Measurements from ENCODE around the gene PIGU.
"Not testable (repeated sequence)": the region's sequence is repeated elsewhere in the genome, so short reads cannot be mapped to it uniquely, and the experiment has no call there.

The PIGU gene

DNA sequence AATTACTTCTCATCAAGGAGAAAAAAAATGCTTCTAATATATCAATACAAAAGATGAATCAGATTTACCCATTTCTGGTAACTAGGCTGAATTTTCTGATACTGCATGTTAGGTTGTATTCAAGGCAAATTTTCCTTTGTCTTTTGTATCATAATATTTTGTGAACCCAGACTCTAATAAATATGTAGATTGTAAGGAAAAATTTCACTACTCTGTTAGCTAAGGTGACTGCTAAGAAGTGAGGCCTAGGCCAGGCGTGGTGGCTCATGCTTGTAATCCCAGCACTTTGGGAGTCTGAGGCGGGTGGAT lies 40.0 kb upstream of the PIGU start:
- Histone ChIP-seq H3K36me3 (ENCODE audit: control insufficient read depth in 2 of 2, insufficient read depth in 1 of 2, low read length in 2 of 2) (peaks cover 0 to 45% of the 10 kb centered on the region in 2 experiments), H3K4me3 (ENCODE audit: low read depth, low read length) (no peak overlapping the region), H3K9me3 (ENCODE audit: control insufficient read depth, insufficient read depth, low read depth, low read length) (no peaks in the 10 kb centered on the region), H3K4me1 (ENCODE audit: control insufficient read depth, insufficient read depth, low read length) (peaks cover 5% of the 10 kb centered on the region; the same call in 1 of the 2 replicates), H3K27ac (ENCODE audit: extremely low read depth, low read depth, low read length) (no peak overlapping the region)
- TF ChIP-seq ZNF394 (tag by site-specific recombination; IDR thresholded peaks at IDR 0.05; ENCODE audit: borderline replicate concordance) (no peak), ZNF366 (tag by site-specific recombination; conservative IDR thresholded peaks at IDR 0.05) (no peak), ZNF660 (tag by site-specific recombination; IDR thresholded peaks at IDR 0.05) (no peak), ZNF114 (tag by site-specific recombination; IDR thresholded peaks at IDR 0.05) (no peak), SCRT1 (tag by site-specific recombination; IDR thresholded peaks at IDR 0.05; ENCODE audit: borderline replicate concordance) (no peak), ZNF514 (tag by site-specific recombination; IDR thresholded peaks at IDR 0.05) (no peak), ZNF404 (tag by site-specific recombination; IDR thresholded peaks at IDR 0.05) (no peak), MZF1 (tag by site-specific recombination; IDR thresholded peaks at IDR 0.05; ENCODE audit: borderline replicate concordance) (no peak), ZEB2 (tag by site-specific recombination; IDR thresholded peaks at IDR 0.05) (no peak)
- TF ChIP-seq, protein P1, sequence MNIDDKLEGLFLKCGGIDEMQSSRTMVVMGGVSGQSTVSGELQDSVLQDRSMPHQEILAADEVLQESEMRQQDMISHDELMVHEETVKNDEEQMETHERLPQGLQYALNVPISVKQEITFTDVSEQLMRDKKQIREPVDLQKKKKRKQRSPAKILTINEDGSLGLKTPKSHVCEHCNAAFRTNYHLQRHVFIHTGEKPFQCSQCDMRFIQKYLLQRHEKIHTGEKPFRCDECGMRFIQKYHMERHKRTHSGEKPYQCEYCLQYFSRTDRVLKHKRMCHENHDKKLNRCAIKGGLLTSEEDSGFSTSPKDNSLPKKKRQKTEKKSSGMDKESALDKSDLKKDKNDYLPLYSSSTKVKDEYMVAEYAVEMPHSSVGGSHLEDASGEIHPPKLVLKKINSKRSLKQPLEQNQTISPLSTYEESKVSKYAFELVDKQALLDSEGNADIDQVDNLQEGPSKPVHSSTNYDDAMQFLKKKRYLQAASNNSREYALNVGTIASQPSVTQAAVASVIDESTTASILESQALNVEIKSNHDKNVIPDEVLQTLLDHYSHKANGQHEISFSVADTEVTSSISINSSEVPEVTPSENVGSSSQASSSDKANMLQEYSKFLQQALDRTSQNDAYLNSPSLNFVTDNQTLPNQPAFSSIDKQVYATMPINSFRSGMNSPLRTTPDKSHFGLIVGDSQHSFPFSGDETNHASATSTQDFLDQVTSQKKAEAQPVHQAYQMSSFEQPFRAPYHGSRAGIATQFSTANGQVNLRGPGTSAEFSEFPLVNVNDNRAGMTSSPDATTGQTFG (tag by site-specific recombination; IDR thresholded peaks at IDR 0.05; ENCODE audit: borderline replicate concordance) = no peak
- ChIA-PET POLR2A (no interaction called here), CTCF (interaction anchor here (0.6 kb wide), 1 partner anchor 458 kb away, joined by 6 read pairs; no protein-coding TSS in a partner anchor)

DNA sequence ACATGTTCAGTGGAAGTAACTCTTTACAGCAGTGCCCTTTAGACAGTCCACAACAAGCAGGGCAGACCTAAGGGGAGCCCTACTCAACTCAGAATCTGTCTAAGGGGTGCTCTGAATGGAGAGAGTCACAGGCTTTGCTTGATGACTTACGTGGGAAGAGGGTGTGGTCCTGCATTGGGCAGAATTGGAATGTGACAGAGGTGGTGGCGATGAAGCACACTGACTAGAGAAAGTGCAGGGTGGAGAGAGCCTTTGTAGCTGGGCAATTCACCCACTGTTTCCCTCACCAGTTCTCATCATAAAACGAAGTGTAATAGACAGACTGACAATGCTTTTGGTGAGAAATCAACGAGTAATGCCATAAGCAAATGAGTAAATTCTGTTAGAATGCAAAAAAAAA lies 38.5 kb upstream of the PIGU start:
- TF ChIP-seq ZSCAN16 (tag by site-specific recombination; IDR thresholded peaks at IDR 0.05) (no peak), ZFP3 (tag by site-specific recombination; IDR thresholded peaks at IDR 0.05; ENCODE audit: low read depth) (no peak), ZNF76 (tag by site-specific recombination; IDR thresholded peaks at IDR 0.05; ENCODE audit: borderline replicate concordance, low read depth) (no peak), ZNF311 (tag by site-specific recombination; IDR thresholded peaks at IDR 0.05; ENCODE audit: borderline replicate concordance) (no peak)
- Histone ChIP-seq H3K4me3 (ENCODE audit: low read depth, low read length) (no peak overlapping the region), H3K4me1 (ENCODE audit: control insufficient read depth, insufficient read depth, low read length) (peaks cover 5% of the 10 kb centered on the region; the same call in 1 of the 2 replicates), H3K27ac (ENCODE audit: extremely low read depth, low read depth, low read length) (no peak overlapping the region), H3K36me3 (ENCODE audit: control insufficient read depth in 2 of 2, insufficient read depth in 1 of 2, low read length in 2 of 2) (peaks cover 0 to 57% of the 10 kb centered on the region in 2 experiments), H3K9me3 (ENCODE audit: control insufficient read depth, insufficient read depth, low read depth, low read length) (no peaks in the 10 kb centered on the region)
- POLR2A ChIA-PET = interaction anchor here (0.7 kb wide), 1 partner anchor 35 kb away, joined by 8 read pairs; no protein-coding TSS in a partner anchor
- CTCF ChIA-PET = interaction anchor here (1.2 to 1.4 kb wide), 2 partner anchors 53 to 193 kb away, joined by 3 to 4 read pairs; no protein-coding TSS in a partner anchor

DNA sequence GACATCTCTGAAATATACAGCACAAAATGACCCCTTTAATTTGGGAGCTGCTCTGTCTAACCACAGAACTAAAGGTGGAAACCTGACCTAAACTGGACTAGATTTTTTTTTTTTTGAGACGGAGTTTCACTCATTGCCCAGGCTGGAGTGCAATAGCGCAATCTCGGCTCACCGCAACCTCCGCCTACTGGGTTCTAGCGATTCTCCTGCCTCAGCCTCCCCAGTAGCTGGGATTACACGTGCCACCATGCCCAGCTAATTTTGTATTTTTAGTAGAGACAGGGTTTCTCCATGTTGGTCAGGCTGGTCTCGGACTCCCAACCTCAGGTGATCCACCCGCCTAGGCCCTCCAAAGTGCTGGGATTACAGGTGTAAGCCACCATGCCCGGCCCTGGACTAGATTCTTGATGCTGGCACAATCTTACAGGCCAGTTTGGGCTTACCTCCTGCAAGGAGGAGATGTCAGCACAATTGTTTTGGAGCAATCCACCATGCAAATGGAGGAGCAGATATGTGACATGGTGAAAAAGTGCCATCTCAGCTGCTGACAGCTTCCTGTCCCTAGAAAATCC lies 37.1 kb upstream of the PIGU start:
- peaks cover 0 to 55% of the 10 kb centered on the region in 2 experiments for H3K36me3 ChIP-seq (ENCODE audit: control insufficient read depth in 2 of 2, insufficient read depth in 1 of 2, low read length in 2 of 2)
- not testable (repeated sequence) for H3K27ac ChIP-seq (ENCODE audit: extremely low read depth, low read depth, low read length); H3K9me3 ChIP-seq (ENCODE audit: control insufficient read depth, insufficient read depth, low read depth, low read length); H3K4me3 ChIP-seq (ENCODE audit: low read depth, low read length); H3K4me1 ChIP-seq (ENCODE audit: control insufficient read depth, insufficient read depth, low read length)
- ChIA-PET POLR2A (interaction anchor here (0.7 to 1.6 kb wide), 3 partner anchors 19 to 351 kb away, joined by 3 to 5 read pairs (median 3); partner anchors contain the start of genes ITCH and PIGU), CTCF (interaction anchor here (0.7 to 1.4 kb wide), 5 partner anchors 41 to 1441 kb away, joined by 3 to 6 read pairs (median 3); no protein-coding TSS in a partner anchor)

Measured in HEK293 (cell line).